KMS-11 (cell line): Measurements from ENCODE around the gene TAS1R2.

Experiments
- H2AFZ ChIP-seq: fragments of 200-600 bp; sonication (generic); 2 replicates; pipeline ENCODE4 v1.6.1; 2016; ENCODE audit warnings: antibody characterized with exemption, mixed run types, low read depth
- H3K27ac ChIP-seq: fragments of 200-600 bp; sonication (generic); 2 replicates; pipeline ENCODE4 v1.6.1; 2016; ENCODE audit warnings: mild to moderate bottlenecking, mixed run types
- H3K27me3 ChIP-seq: fragments of 200-600 bp; sonication (generic); 2 replicates; pipeline ENCODE4 v1.6.1; 2017; ENCODE audit warnings: mild to moderate bottlenecking, low read depth, mixed run types, moderate library complexity; ENCODE audit not compliant: insufficient read depth
- H3K36me3 ChIP-seq: fragments of 200-600 bp; sonication (generic); 2 replicates; pipeline ENCODE4 v1.6.1; 2017; ENCODE audit warnings: mild to moderate bottlenecking, mixed run types; ENCODE audit not compliant: insufficient read depth
- H3K4me1 ChIP-seq: fragments of 200-600 bp; sonication (generic); 2 replicates; pipeline ENCODE4 v1.6.1; 2016; ENCODE audit warnings: mild to moderate bottlenecking, low read depth, mixed run types; ENCODE audit not compliant: poor library complexity, severe bottlenecking
- H3K4me2 ChIP-seq: fragments of 200-600 bp; sonication (generic); 2 replicates; pipeline ENCODE4 v1.7.0; 2016; ENCODE audit warnings: mild to moderate bottlenecking, mixed run types
- H3K4me3 ChIP-seq: fragments of 200-600 bp; sonication (generic); IDR thresholded peaks from 2 replicates; pipeline ENCODE4 v1.6.1; 2017; ENCODE audit warnings: low read depth, low read length, mixed read lengths; ENCODE audit not compliant: insufficient read depth
- H3K79me2 ChIP-seq: fragments of 200-600 bp; sonication (generic); 2 replicates; pipeline ENCODE4 v1.6.1; 2016; ENCODE audit warnings: low read depth, mixed run types; ENCODE audit not compliant: insufficient read depth
- H3K9ac ChIP-seq: fragments of 200-600 bp; sonication (generic); 2 replicates; pipeline ENCODE4 v1.6.1; 2016; ENCODE audit warnings: mild to moderate bottlenecking, mixed run types
- H4K20me1 ChIP-seq: fragments of 200-600 bp; sonication (generic); 2 replicates; pipeline ENCODE4 v1.6.1; 2016; ENCODE audit warnings: mild to moderate bottlenecking, mixed run types; ENCODE audit not compliant: insufficient read depth
- TF ChIP-seq, protein P1 (sequence below): fragments of 200-600 bp; sonication (generic); conservative IDR thresholded peaks from 2 replicates; pipeline ENCODE4 v1.6.1; 2017; ENCODE audit warnings: low read depth, mild to moderate bottlenecking, antibody characterized with exemption, low read length, moderate library complexity, mixed read lengths

TAS1R2 gene

DNA sequence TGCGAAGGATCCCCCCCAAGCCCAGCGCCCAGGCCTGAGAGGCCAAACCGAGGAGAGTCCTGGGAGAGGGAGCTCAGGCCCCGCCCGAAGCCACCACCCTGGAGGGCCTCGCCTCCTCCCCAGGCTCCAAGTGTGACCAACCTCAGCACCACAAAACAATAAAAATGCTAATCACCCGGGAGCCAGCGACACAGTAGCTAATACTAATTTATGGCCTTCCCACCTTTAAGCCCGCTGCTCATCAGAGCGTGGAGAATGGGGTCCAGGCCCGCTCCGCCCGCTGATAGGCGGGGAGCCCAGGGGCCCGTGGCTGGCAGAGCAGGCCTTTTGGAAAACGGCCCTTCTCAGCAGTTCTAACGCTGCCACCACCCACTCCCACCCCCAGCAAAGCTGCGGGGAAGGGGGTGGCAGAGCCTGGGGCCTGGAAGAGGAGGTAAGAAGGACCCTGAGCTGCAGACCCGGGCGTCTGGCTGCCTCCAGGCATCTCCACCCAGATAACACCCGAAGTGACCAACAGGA, 20.4 kb upstream of the TAS1R2 start:
- no peak overlapping the region for H3K4me3 ChIP-seq
- TF ChIP-seq, protein P1, sequence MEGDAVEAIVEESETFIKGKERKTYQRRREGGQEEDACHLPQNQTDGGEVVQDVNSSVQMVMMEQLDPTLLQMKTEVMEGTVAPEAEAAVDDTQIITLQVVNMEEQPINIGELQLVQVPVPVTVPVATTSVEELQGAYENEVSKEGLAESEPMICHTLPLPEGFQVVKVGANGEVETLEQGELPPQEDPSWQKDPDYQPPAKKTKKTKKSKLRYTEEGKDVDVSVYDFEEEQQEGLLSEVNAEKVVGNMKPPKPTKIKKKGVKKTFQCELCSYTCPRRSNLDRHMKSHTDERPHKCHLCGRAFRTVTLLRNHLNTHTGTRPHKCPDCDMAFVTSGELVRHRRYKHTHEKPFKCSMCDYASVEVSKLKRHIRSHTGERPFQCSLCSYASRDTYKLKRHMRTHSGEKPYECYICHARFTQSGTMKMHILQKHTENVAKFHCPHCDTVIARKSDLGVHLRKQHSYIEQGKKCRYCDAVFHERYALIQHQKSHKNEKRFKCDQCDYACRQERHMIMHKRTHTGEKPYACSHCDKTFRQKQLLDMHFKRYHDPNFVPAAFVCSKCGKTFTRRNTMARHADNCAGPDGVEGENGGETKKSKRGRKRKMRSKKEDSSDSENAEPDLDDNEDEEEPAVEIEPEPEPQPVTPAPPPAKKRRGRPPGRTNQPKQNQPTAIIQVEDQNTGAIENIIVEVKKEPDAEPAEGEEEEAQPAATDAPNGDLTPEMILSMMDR, result no peak
- no peaks in the 10 kb centered on the region for H3K4me1 ChIP-seq
- no peak overlapping the region for H2AFZ ChIP-seq
- H3K4me2 ChIP-seq, result no peak overlapping the region
- no peak overlapping the region for H3K27ac ChIP-seq
- H3K36me3 ChIP-seq, result no peaks in the 10 kb centered on the region
- peaks cover 9% of the 10 kb centered on the region; the same call in 1 of the 2 replicates for H3K27me3 ChIP-seq
- H3K9ac ChIP-seq, result no peak overlapping the region
- no peaks in the 10 kb centered on the region for H3K79me2 ChIP-seq
- no peaks in the 10 kb centered on the region for H4K20me1 ChIP-seq

DNA sequence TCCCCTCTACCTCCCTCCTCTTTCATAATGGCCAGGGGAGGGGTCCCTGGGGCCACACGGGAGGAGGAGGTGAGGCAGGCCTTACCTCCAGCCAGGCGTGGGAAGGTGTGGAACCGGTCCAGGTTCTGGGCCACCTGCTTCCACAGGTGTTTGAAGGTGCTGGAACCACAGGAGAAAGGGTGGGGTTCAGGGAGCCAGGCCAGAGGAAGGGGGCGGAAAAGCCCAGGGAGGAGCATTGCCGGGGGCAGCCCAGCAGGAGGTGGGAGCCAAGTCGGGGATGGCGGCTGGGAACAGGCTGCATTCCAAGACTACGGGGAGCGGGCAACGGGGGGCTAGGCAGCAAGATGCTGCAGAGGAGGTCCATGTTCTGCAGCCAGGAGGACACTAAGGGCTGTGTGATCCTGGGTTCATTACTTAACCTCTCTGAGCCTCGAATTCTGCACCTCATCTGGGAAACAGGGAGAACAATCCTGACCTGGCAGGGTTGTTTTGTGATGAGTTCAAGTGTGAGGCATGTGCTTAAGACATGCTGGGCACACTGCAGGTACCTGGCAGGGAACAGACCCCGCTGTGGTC, 19.8 kb upstream of the TAS1R2 start:
- H3K79me2 ChIP-seq, result no peaks in the 10 kb centered on the region
- H3K36me3 ChIP-seq, result no peaks in the 10 kb centered on the region
- no peak overlapping the region for H3K9ac ChIP-seq
- H4K20me1 ChIP-seq, result no peaks in the 10 kb centered on the region
- TF ChIP-seq, protein P1, result no peak
- H3K4me2 ChIP-seq, result no peak overlapping the region
- H3K27me3 ChIP-seq, result peaks cover 8% of the 10 kb centered on the region; the same call in 1 of the 2 replicates
- H3K4me3 ChIP-seq, result no peak overlapping the region
- H3K27ac ChIP-seq, result no peak overlapping the region
- H2AFZ ChIP-seq, result no peak overlapping the region
- no peaks in the 10 kb centered on the region for H3K4me1 ChIP-seq

DNA sequence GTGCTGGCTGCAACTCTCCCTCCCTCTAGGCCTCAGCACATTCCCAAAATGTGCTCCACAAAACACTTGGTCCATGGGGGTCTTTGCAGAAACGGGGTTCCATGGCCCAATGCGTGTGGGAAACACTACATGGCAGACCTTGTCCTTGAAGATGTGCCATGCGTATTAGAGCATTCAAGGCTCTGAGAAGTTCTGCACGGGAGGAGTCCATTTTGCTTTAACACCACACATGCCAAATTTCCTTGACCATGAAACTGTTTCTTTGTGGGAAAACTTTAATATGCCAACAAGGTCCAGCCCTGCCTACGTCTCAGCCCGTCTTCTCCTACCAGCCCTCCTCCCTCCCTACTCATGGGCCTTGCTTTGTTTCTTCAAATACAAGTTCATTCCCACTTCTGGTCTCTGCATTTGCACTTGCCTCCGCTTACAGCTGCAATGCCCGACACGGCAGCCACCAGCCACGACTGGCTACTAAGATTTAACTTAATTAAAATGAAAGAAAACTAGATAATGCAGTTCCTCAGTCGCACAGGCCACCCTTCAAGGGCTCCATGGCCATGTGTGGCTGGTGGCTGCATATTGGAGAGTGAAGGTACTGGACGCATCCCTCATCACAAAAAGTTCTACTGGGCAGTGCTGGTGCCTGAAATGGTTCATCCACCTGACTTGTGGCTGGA, 19.2 kb upstream of the TAS1R2 start:
- H3K4me2 ChIP-seq, result no peak overlapping the region
- H3K4me3 ChIP-seq, result no peak overlapping the region
- no peaks in the 10 kb centered on the region for H4K20me1 ChIP-seq
- H3K4me1 ChIP-seq, result no peaks in the 10 kb centered on the region
- no peak overlapping the region for H3K27ac ChIP-seq
- no peak overlapping the region for H2AFZ ChIP-seq
- peaks cover 5% of the 10 kb centered on the region; the same call in 1 of the 2 replicates for H3K27me3 ChIP-seq
- TF ChIP-seq, protein P1, result no peak
- no peak overlapping the region for H3K9ac ChIP-seq
- no peaks in the 10 kb centered on the region for H3K79me2 ChIP-seq
- H3K36me3 ChIP-seq, result no peaks in the 10 kb centered on the region

DNA sequence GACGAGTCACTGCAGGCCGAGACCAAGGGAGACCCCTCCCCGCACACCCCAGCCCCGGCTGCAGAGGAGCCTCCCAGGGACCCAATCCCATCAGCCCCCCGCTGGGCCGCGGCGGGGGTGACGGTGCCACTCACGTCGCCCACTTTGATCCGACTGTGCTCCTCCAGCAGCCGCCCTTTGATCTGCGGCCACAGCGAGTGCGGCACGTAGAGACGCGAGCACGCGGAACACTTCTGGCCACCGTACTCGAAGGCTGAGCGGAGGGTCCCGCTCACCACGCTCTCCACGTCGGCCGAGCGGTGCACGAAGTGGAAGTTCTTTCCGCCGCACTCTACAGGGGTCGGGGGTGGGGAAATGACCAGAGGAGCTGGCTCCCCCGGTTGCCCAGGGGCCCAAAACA, 17.8 kb upstream of the TAS1R2 start:
- Histone ChIP-seq H3K36me3 (no peaks in the 10 kb centered on the region), H3K4me1 (no peaks in the 10 kb centered on the region), H4K20me1 (no peaks in the 10 kb centered on the region), H3K4me2 (no peak overlapping the region), H3K4me3 (no peak overlapping the region), H3K27me3 (peaks cover 5% of the 10 kb centered on the region; the same call in 1 of the 2 replicates), H3K79me2 (no peaks in the 10 kb centered on the region), H3K27ac (no peak overlapping the region), H3K9ac (no peak overlapping the region), H2AFZ (no peak overlapping the region)
- TF ChIP-seq, protein P1, result no peak
